ENCODE measurements around the gene E2F2.
A peak's percentile ranks its signal among the peaks of the same experiment; 100 is the strongest.

Gene E2F2

GRCh38 chr1:23558140-23558871 is 27.3 kb upstream of the E2F2 start:
- H3K27ac Mint-ChIP-seq = peak overlapping the region; percentile 99
- no peaks in the 10 kb centered on the region for H3K9me3 Mint-ChIP-seq
- H3K27me3 Mint-ChIP-seq (ENCODE audit: low read depth) = no peaks in the 10 kb centered on the region
- TF ChIP-seq CTCF (IDR thresholded peaks at IDR 0.05; ENCODE audit: unreplicated experiment in 3 of 3) = no peak
- peak overlapping the region; percentile 87 to 92 (median 92) for H3K4me3 Mint-ChIP-seq
- H3K36me3 Mint-ChIP-seq (ENCODE audit: low read depth) = peaks cover 29% of the 10 kb centered on the region
- H3K4me1 Mint-ChIP-seq = peaks cover 81% of the 10 kb centered on the region

GRCh38 chr1:23557471-23558124 is 26.6 kb upstream of the E2F2 start:
- Mint-ChIP-seq H3K27me3 (ENCODE audit: low read depth) (no peaks in the 10 kb centered on the region), H3K4me1 (peaks cover 78% of the 10 kb centered on the region), H3K4me3 (peak overlapping the region; percentile 87 to 92 (median 92)), H3K9me3 (no peaks in the 10 kb centered on the region), H3K27ac (peak overlapping the region; percentile 99), H3K36me3 (ENCODE audit: low read depth) (peaks cover 29% of the 10 kb centered on the region)
- no peak for TF ChIP-seq CTCF (IDR thresholded peaks at IDR 0.05; ENCODE audit: unreplicated experiment in 3 of 3)

- peak overlapping the region; percentile 87 to 92 (median 92) for H3K4me3 Mint-ChIP-seq
Measured at GRCh38 chr1:23556635-23557470, 25.8 kb upstream of the E2F2 start.

GRCh38 chr1:23555986-23556634 is 25.1 kb upstream of the E2F2 start:
- Mint-ChIP-seq H3K4me1 (peaks cover 76% of the 10 kb centered on the region), H3K9me3 (no peaks in the 10 kb centered on the region), H3K4me3 (peak overlapping the region; percentile 87 to 92 (median 92)), H3K27ac (peak overlapping the region; percentile 99), H3K36me3 (ENCODE audit: low read depth) (peaks cover 29% of the 10 kb centered on the region), H3K27me3 (ENCODE audit: low read depth) (no peaks in the 10 kb centered on the region)
- no peak for TF ChIP-seq CTCF (IDR thresholded peaks at IDR 0.05; ENCODE audit: unreplicated experiment in 3 of 3)

More at GRCh38 chr1:23556635-23557470, 25.8 kb upstream of the E2F2 start:
- H3K27me3 Mint-ChIP-seq (ENCODE audit: low read depth) = no peaks in the 10 kb centered on the region
- no peak for TF ChIP-seq CTCF (IDR thresholded peaks at IDR 0.05; ENCODE audit: unreplicated experiment in 3 of 3)
- H3K36me3 Mint-ChIP-seq (ENCODE audit: low read depth) = peaks cover 29% of the 10 kb centered on the region
- peak overlapping the region; percentile 99 for H3K27ac Mint-ChIP-seq
- no peaks in the 10 kb centered on the region for H3K9me3 Mint-ChIP-seq
- H3K4me1 Mint-ChIP-seq = peaks cover 76% of the 10 kb centered on the region

GRCh38 chr1:23555270-23555985 is 24.4 kb upstream of the E2F2 start:
- Mint-ChIP-seq H3K27ac (peak overlapping the region; percentile 99), H3K4me1 (peaks cover 74% of the 10 kb centered on the region), H3K4me3 (peak overlapping the region; percentile 87 to 92 (median 92)), H3K27me3 (ENCODE audit: low read depth) (no peaks in the 10 kb centered on the region), H3K9me3 (no peaks in the 10 kb centered on the region), H3K36me3 (ENCODE audit: low read depth) (peaks cover 29% of the 10 kb centered on the region)
- TF ChIP-seq CTCF (IDR thresholded peaks at IDR 0.05; ENCODE audit: unreplicated experiment in 3 of 3) = no peak

Data from nephron (organoid).